Measurements from ENCODE around the gene CAMK2N2. TPM values are rescaled to one million over a fixed set of nuclear protein-coding genes. Genes with fewer than 3 reads are reported as not detected.

The CAMK2N2 gene
- total RNA-seq: not detected in 2 replicates

DNA sequence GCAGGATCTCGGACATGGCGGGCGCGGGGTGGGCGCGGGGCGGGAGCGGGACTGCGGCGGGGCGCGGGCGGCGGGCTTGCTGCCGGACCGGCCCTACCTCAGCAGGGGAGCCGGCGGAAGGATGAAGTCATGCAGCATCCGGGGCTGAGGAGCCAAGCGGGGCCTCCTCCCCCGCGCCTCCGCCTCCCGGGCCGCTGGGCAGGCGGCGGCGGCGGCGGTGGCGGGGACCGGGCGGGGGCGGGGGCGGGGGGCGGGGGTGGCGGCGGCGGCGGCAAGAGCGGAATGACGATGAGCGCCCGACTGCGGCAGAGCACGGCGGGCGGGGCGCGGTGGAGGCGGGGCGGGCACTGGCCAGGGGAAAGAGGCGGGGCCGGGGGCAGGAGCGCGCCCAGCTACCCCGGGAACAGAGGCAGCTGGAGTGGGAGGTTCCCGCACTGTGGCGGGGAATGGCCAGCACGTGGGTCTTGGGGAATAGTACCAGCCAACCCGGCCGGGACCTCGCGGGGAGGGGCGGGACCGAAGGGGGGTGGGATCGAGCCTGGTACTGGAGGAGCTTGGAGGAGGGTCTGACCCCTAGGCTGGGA lies at the start of gene CAMK2N2:
TSS of gene CAMK2N2 (minus strand) at position 284 of the 584 bp plus-strand sequence. CDS start at position 16, 268 bp downstream.

DNA sequence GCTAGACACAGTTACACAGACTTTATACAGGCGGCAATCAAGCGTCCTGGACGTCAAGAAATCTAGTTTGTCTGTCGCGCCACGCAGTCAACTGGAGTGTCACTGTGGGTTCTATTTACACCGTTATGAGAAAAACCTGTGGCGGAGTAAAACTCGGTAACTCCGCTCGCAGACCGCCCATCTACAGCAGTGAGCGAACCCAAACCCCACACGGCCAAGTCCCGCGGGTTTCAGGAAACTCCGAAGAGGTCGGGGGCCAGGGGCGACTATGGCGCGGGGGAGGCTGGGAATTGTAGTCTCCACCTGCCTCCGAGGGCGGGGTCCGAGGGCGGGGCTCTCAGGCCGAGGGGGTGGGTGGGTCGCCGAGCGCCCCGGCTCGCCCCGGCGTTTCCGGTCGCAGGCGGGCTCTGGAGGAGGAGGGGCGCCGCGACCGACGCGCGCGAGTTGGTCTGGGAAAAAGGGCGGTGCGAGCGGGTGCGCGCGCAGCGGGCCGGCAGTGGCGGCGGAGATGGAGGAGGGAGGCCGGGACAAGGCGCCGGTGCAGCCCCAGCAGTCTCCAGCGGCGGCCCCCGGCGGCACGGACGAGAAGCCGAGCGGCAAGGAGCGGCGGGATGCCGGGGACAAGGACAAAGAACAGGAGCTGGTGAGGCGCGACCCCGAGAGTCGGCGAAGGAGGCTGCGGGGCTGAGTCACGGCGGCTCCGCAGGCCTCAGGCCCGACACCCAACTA lies 37.6 kb upstream of the CAMK2N2 start, which contains the start of gene PSMD2:
TSS of gene PSMD2 (plus strand) at position 483 of the 729 bp plus-strand sequence. CDS start at position 509, 26 bp downstream.

GRCh38 chr3:184275961-184276910 lies 14.9 kb upstream of the CAMK2N2 start, which contains the start of gene ECE2:
TSS of gene ECE2 (plus strand) at chr3:184276022. CDS start at chr3:184276154, 132 bp downstream.

GRCh38 chr3:184249412-184250166 lies 11.8 kb downstream of the CAMK2N2 start, which contains the start of gene EEF1AKMT4:
TSS of gene EEF1AKMT4 (plus strand) at chr3:184249672. CDS start at chr3:184249695, 23 bp downstream.

GRCh38 chr3:184248454-184249411 lies 12.6 kb downstream of the CAMK2N2 start, which contains the start of gene ALG3:
TSS of gene ALG3 (minus strand) at chr3:184248962. CDS start at chr3:184248940, 22 bp downstream.

GRCh38 chr3:184229394-184230080 lies 31.8 kb downstream of the CAMK2N2 start, which contains the start of gene VWA5B2:
TSS of gene VWA5B2 (plus strand) at chr3:184229585. CDS start at chr3:184230529, 944 bp downstream.

Small RNA genes within 50 kb of the gene (small RNA-seq; reads per million reads assigned to genes)
- gene MIR1224: not detected

Other genes with a start within 250 kb of the CAMK2N2 start
- 13.7 and 14.6 TPM in 2 replicates for gene ABCC5, start 243.7 kb downstream of the CAMK2N2 start, total RNA-seq
- not detected in 2 replicates for gene HTR3D, start 229.8 kb downstream of the CAMK2N2 start, total RNA-seq
- gene HTR3C, start 208.5 kb downstream of the CAMK2N2 start, total RNA-seq: not detected in 2 replicates
- not detected in 2 replicates for gene HTR3E, start 164.5 kb downstream of the CAMK2N2 start, total RNA-seq
- gene EIF2B5, start 126.2 kb downstream of the CAMK2N2 start, total RNA-seq: 40.2 and 40.5 TPM in 2 replicates
- 31.6 and 34.0 TPM in 2 replicates for gene DVL3, start 106.2 kb downstream of the CAMK2N2 start, total RNA-seq
- 389 and 410 TPM in 2 replicates for gene AP2M1, start 86.7 kb downstream of the CAMK2N2 start, total RNA-seq
- 31.9 and 40.5 TPM in 2 replicates for gene ABCF3, start 75.4 kb downstream of the CAMK2N2 start, total RNA-seq
- under 0.01 and 0.10 TPM in 2 replicates for gene VWA5B2, start 32.0 kb downstream of the CAMK2N2 start, total RNA-seq
- gene ALG3, start 12.6 kb downstream of the CAMK2N2 start, total RNA-seq: 30.5 and 40.5 TPM in 2 replicates
- gene EEF1AKMT4, start 11.9 kb downstream of the CAMK2N2 start, total RNA-seq: 3.3 and 6.2 TPM in 2 replicates
- not detected in 2 replicates for gene ECE2, start 14.5 kb upstream of the CAMK2N2 start, total RNA-seq
- 463 and 575 TPM in 2 replicates for gene PSMD2, start 37.7 kb upstream of the CAMK2N2 start, total RNA-seq
- gene EIF4G1, start 53.1 kb upstream of the CAMK2N2 start, total RNA-seq: 309 and 376 TPM in 2 replicates
- gene FAM131A, start 76.0 kb upstream of the CAMK2N2 start, total RNA-seq: 26.9 and 28.7 TPM in 2 replicates
- 4.4 and 4.6 TPM in 2 replicates for gene CLCN2, start 100.1 kb upstream of the CAMK2N2 start, total RNA-seq
- gene POLR2H, start 100.2 kb upstream of the CAMK2N2 start, total RNA-seq: 78.7 and 87.9 TPM in 2 replicates
- not detected in 2 replicates for gene THPO, start 116.7 kb upstream of the CAMK2N2 start, total RNA-seq
- gene CHRD, start 118.5 kb upstream of the CAMK2N2 start, total RNA-seq: under 0.01 and 0.19 TPM in 2 replicates

All from vein endothelial cell (primary cell).